ENCODE data around the gene CELF4. TPM values are rescaled to one million over a fixed set of nuclear protein-coding genes. Genes with fewer than 3 reads are reported as not detected.
"Not testable (repeated sequence)": the region's sequence is repeated elsewhere in the genome, so short reads cannot be mapped to it uniquely, and the experiment has no call there.

The CELF4 gene
- total RNA-seq, 1 experiment from 2014 or later, result 3.7 TPM

DNA sequence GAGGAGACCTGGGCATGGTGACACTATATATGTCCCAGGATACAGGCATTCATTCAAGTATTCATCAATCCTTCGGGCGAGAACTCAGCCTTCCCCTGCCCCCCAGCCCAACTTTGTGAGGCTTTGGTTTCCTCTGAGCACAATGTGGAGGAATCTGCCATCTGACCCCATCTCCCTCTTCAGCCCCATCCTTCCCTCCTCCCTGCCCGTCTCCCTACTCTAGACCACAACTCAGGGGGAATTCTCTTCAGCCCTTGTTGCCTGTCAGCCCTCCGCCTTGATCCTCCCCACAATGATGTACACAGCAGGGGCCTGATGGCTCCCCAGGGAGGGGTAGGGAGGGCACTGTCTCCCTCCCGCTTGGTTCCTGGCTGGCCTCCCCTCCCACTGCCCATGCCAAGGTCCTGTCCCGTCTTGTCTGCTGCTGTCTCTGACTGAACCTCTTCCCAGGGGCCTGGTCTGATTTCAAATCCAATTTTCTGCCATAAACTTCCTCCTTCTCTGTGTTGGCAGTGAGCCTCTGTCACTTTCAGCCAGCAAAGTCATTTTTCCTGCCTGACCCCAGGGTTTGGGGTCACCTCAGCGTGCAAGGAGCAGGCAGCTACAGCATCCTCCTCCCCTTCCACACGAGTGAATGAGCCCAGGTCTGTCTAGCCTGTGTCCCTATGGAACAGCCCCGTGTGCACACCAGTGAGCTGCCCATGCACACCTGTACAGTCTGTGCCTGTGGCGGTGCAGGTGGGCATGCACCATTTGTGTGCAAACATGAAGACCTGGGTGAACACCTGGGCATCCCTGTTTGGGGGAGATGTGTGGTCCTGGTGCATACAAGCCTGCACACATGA is 197.3 kb downstream of the CELF4 start:
- no peak overlapping the region for H3K4me3 ChIP-seq (ENCODE audit: insufficient read depth, low read depth, low read length)
- H3K27me3 ChIP-seq (ENCODE audit: control insufficient read depth, insufficient read depth, low read length), result peaks cover 33% of the 10 kb centered on the region
- DNase-seq, result peak; percentile 65
- H3K36me3 ChIP-seq (replicated peaks; ENCODE audit: control insufficient read depth, insufficient read depth, low read length), result no peaks in the 10 kb centered on the region

GRCh38 chr18:37364237-37364636 is 201.4 kb downstream of the CELF4 start:
- H3K4me3 ChIP-seq (ENCODE audit: insufficient read depth, low read depth, low read length), result no peak overlapping the region
- H3K27me3 ChIP-seq (ENCODE audit: control insufficient read depth, insufficient read depth, low read length), result peaks cover 52% of the 10 kb centered on the region
- H3K36me3 ChIP-seq (replicated peaks; ENCODE audit: control insufficient read depth, insufficient read depth, low read length), result no peaks in the 10 kb centered on the region
- no peak for DNase-seq

- H3K27me3 ChIP-seq (ENCODE audit: control insufficient read depth, insufficient read depth, low read length), result peaks cover 46% of the 10 kb centered on the region
- peak; percentile 87 for DNase-seq
- H3K36me3 ChIP-seq (replicated peaks; ENCODE audit: control insufficient read depth, insufficient read depth, low read length), result no peaks in the 10 kb centered on the region
- H3K4me3 ChIP-seq (ENCODE audit: insufficient read depth, low read depth, low read length), result no peak overlapping the region
Observed at GRCh38 chr18:37362158-37362890, 203.3 kb downstream of the CELF4 start.

DNA sequence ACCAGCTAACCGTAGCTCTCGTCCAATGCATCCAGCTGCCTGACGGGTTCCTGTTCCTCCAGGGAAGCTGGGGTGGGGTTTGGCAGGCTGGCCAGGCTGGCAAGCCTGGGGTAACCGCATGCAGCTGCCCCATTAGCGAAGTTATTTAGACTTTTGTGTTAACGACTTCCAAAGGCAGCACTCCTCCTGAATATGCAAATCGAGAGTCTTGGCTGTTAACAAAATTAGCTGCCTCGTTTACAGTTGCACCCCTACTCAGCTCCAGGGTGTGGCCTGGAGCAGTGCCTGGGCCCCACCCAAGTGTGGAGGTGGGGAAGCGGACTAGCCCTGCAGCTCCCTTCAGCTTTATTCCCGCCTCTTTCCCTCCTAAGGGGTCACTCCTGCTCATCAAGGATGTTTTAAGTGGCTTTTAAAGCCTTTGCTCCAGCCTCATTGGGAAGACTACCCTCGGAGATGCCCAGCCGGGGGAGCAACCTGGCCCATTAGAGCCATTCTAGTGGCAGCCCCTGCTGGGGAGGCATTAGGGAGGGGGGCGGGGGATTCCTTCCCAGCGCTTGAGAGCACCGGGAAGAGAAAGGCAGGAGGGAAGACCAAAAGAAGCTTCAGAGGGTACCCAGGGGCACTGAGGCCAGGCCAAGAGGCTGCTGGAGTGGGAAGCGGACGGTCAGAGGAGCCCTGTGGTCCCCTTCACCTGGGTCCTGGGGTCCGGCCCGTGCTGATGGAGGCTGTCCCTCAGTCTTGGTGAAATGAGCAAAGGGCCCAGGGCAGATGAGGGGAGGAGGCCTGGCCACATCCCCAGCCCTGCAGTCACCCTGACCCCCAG is 204.1 kb downstream of the CELF4 start:
- H3K27me3 ChIP-seq (ENCODE audit: control insufficient read depth, insufficient read depth, low read length), result peaks cover 45% of the 10 kb centered on the region
- no peaks in the 10 kb centered on the region for H3K36me3 ChIP-seq (replicated peaks; ENCODE audit: control insufficient read depth, insufficient read depth, low read length)
- H3K4me3 ChIP-seq (ENCODE audit: insufficient read depth, low read depth, low read length), result no peak overlapping the region
- peak; percentile 69 for DNase-seq

GRCh38 chr18:37358061-37358460 is 207.5 kb downstream of the CELF4 start:
- not testable (repeated sequence) for H3K4me3 ChIP-seq (ENCODE audit: insufficient read depth, low read depth, low read length); H3K36me3 ChIP-seq (replicated peaks; ENCODE audit: control insufficient read depth, insufficient read depth, low read length); DNase-seq
- peaks cover 24% of the 10 kb centered on the region for H3K27me3 ChIP-seq (ENCODE audit: control insufficient read depth, insufficient read depth, low read length)

DNA sequence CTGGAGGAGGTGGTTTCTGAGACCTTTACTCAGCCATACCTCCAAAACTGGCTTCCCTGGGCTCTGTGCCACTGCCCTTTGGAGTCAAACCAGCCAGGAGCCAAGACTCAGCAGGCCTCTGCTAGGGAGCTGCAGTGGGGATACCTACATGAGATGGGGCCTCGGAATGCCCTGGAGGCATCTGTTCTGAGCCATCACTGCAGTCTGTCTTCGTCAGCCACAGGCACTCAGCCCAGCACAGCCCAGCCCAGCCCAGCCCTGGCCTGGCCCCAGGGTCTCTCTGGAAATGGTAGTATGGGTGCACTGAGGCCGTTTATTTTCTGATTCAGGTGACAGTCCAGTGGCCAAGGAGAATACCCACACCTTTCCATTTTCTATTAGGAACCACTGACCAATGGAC is 209.8 kb downstream of the CELF4 start:
- Histone ChIP-seq H3K4me3 (ENCODE audit: insufficient read depth, low read depth, low read length) (no peak overlapping the region), H3K36me3 (replicated peaks; ENCODE audit: control insufficient read depth, insufficient read depth, low read length) (no peaks in the 10 kb centered on the region), H3K27me3 (ENCODE audit: control insufficient read depth, insufficient read depth, low read length) (peaks cover 6% of the 10 kb centered on the region)
- no peak for DNase-seq

DNA sequence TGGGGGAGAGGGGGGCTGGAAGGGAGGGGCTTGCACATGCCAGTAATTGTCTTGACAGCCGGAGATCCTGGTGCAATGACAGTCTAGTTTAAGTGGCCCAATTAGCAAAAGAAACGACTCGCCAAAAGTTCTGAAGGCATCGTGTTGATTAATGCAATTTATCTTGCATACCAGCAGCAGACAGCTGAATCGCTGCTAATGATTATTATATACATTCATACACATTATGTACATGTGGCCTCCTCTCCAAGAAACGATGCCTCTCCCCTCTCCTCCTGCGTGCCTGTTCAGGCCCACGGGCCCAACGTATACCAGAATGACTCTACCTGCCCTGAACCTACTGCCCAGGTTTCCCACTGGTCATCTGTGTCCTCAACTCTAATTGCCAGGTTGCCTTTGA is 214.5 kb downstream of the CELF4 start:
- no peak overlapping the region for H3K4me3 ChIP-seq (ENCODE audit: insufficient read depth, low read depth, low read length)
- no peak for DNase-seq
- H3K27me3 ChIP-seq (ENCODE audit: control insufficient read depth, insufficient read depth, low read length), result no peaks in the 10 kb centered on the region; the same call in 1 of the 2 replicates
- H3K36me3 ChIP-seq (replicated peaks; ENCODE audit: control insufficient read depth, insufficient read depth, low read length), result no peaks in the 10 kb centered on the region

- Histone ChIP-seq H3K27me3 (ENCODE audit: control insufficient read depth, insufficient read depth, low read length) (peaks cover 2% of the 10 kb centered on the region; the same call in 1 of the 2 replicates), H3K4me3 (ENCODE audit: insufficient read depth, low read depth, low read length) (no peak overlapping the region), H3K36me3 (replicated peaks; ENCODE audit: control insufficient read depth, insufficient read depth, low read length) (no peaks in the 10 kb centered on the region)
- no peak for DNase-seq
Observed at GRCh38 chr18:37348729-37349128, 216.9 kb downstream of the CELF4 start.

GRCh38 chr18:37346048-37346447 is 219.6 kb downstream of the CELF4 start:
- no peaks in the 10 kb centered on the region for H3K36me3 ChIP-seq (replicated peaks; ENCODE audit: control insufficient read depth, insufficient read depth, low read length)
- H3K27me3 ChIP-seq (ENCODE audit: control insufficient read depth, insufficient read depth, low read length), result 0 out of 2 replicates have a peak, but pooled peaks cover 3% of the 10 kb centered on the region
- H3K4me3 ChIP-seq (ENCODE audit: insufficient read depth, low read depth, low read length), result no peak overlapping the region
- peak; percentile 56 for DNase-seq

- no peak for DNase-seq
- Histone ChIP-seq H3K27me3 (ENCODE audit: control insufficient read depth, insufficient read depth, low read length) (peaks cover 5% of the 10 kb centered on the region; the same call in 1 of the 2 replicates), H3K36me3 (replicated peaks; ENCODE audit: control insufficient read depth, insufficient read depth, low read length) (no peaks in the 10 kb centered on the region), H3K4me3 (ENCODE audit: insufficient read depth, low read depth, low read length) (no peak overlapping the region)
Observed at GRCh38 chr18:37343542-37343851, 222.1 kb downstream of the CELF4 start.

GRCh38 chr18:37341473-37342086 is 224.0 kb downstream of the CELF4 start:
- Histone ChIP-seq H3K36me3 (replicated peaks; ENCODE audit: control insufficient read depth, insufficient read depth, low read length) (no peaks in the 10 kb centered on the region), H3K27me3 (ENCODE audit: control insufficient read depth, insufficient read depth, low read length) (peaks cover 5% of the 10 kb centered on the region; the same call in 1 of the 2 replicates), H3K4me3 (ENCODE audit: insufficient read depth, low read depth, low read length) (no peak overlapping the region)
- no peak for DNase-seq

DNA sequence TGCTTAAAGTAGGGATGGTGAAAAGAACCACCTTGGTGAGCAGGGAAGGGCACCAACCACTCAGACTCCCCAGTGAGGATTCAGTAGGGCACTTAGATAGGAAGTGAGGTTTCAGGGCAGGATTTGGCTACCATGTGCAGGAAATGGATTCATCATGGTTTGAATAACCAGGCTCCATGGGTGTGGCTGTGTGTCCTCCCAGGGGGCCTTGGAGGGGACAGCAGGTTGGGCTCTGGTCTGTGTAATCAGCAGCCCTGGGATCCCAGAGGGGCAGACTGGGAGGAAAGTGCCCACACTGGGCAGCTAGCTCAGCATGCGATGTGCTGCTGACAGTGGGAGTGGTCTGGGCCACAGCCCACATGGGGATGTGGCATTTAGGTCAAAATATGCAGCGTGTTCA is 224.6 kb downstream of the CELF4 start:
- DNase-seq, result no peak
- H3K27me3 ChIP-seq (ENCODE audit: control insufficient read depth, insufficient read depth, low read length), result peaks cover 5% of the 10 kb centered on the region; the same call in 1 of the 2 replicates
- H3K4me3 ChIP-seq (ENCODE audit: insufficient read depth, low read depth, low read length), result no peak overlapping the region
- H3K36me3 ChIP-seq (replicated peaks; ENCODE audit: control insufficient read depth, insufficient read depth, low read length), result no peaks in the 10 kb centered on the region

DNA sequence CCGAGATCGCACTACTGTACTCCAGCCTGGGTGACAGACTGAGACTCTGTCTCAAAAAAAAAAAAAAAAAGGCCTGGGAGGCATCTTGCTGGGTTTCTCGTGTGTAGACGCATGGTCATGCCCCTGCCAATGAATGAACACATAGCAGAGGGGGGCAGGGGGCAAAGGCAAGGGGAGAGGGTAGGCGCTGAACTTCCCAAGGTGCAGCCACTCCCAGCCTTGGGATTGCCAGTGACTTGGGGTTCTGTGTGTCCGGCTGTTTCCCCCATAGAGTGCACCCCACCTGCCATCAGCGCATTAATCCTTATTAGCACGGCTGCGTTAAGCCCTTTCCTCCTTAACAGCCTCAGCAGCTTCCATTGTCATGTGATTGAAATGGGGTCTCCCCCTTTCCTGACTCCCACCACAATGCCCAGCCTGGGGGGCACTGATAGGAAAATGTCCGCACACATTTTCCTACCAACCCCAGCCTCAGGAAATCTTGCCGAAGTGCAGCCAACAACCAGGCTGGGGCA is 225.8 kb downstream of the CELF4 start:
- H3K27me3 ChIP-seq (ENCODE audit: control insufficient read depth, insufficient read depth, low read length), result peaks cover 5% of the 10 kb centered on the region; the same call in 1 of the 2 replicates
- H3K4me3 ChIP-seq (ENCODE audit: insufficient read depth, low read depth, low read length), result no peak overlapping the region
- DNase-seq, result no peak
- no peaks in the 10 kb centered on the region for H3K36me3 ChIP-seq (replicated peaks; ENCODE audit: control insufficient read depth, insufficient read depth, low read length)
